CD14-positive monocyte (primary cell): ENCODE results near the gene TMC6. TPM values are rescaled to one million over a fixed set of nuclear protein-coding genes. Genes with fewer than 3 reads are reported as not detected.
A peak's percentile ranks its signal among the peaks of the same experiment; 100 is the strongest.

Source experiments
- DNase-seq, 3 donors: peaks; one replicate each; pipeline ENCODE4 v3.0.0-alpha.2; 2011 to 2022
- H2AFZ ChIP-seq: 2 replicates; pipeline ENCODE4 v1.6.0; 2012; ENCODE audit warnings: mild to moderate bottlenecking, low read depth, low read length, inconsistent platforms; ENCODE audit not compliant: insufficient read depth, poor library complexity, severe bottlenecking
- H3K27ac ChIP-seq, 2 donors: 1 replicate in 1 of 2; 2 replicates in 1 of 2; pipeline ENCODE4 v1.5.1; 2012 to 2013; ENCODE audit warnings: low read length in 2 of 2, control low read depth in 1 of 2, inconsistent platforms in 1 of 2, low read depth in 1 of 2, mild to moderate bottlenecking in 1 of 2
- H3K27me3 ChIP-seq, 2 donors: one replicate each; pipeline versions ENCODE4 v1.6.0 to v1.6.1; 2011 to 2013; ENCODE audit warnings: low read length in 2 of 2; ENCODE audit not compliant: control insufficient read depth in 2 of 2, insufficient read depth in 2 of 2
- H3K36me3 ChIP-seq, 2 donors: replicated peaks in 1 of 2; 1 replicate in 1 of 2; 2 replicates in 1 of 2; pipeline versions ENCODE4 v1.5.1 to v1.6.1; 2012 to 2013; ENCODE audit warnings: low read length in 2 of 2, control low read depth in 1 of 2, inconsistent platforms in 1 of 2, mild to moderate bottlenecking in 1 of 2; ENCODE audit not compliant: insufficient read depth in 2 of 2, control insufficient read depth in 1 of 2
- H3K4me1 ChIP-seq, 2 donors: 1 replicate in 1 of 2; 2 replicates in 1 of 2; pipeline versions ENCODE4 v1.5.1 to v1.6.1; 2012 to 2013; ENCODE audit warnings: low read length in 2 of 2, control low read depth in 1 of 2, inconsistent platforms in 1 of 2, mild to moderate bottlenecking in 1 of 2, moderate library complexity in 1 of 2; ENCODE audit not compliant: insufficient read depth in 2 of 2, control insufficient read depth in 1 of 2
- H3K4me2 ChIP-seq: replicated peaks from 2 replicates; pipeline ENCODE3; 2012; ENCODE audit warnings: low read length, moderate library complexity, mild to moderate bottlenecking; ENCODE audit not compliant: poor library complexity, severe bottlenecking; ENCODE audit errors: extremely low read depth
- H3K4me3 ChIP-seq, 3 experiments: fragments of 200-600 bp in 1 of 3; sonication (generic) in 1 of 3; replicated peaks in 1 of 3; 1 replicate in 2 of 3; 2 replicates in 1 of 3; pipeline ENCODE4 v1.5.1; 2011 to 2013; ENCODE audit warnings: low read length in 3 of 3, mild to moderate bottlenecking in 3 of 3, control low read depth in 2 of 3, low read depth in 2 of 3, inconsistent platforms in 1 of 3, moderate library complexity in 1 of 3
- H3K79me2 ChIP-seq: 2 replicates; pipeline ENCODE4 v1.6.0; 2012; ENCODE audit warnings: mild to moderate bottlenecking, control low read depth, inconsistent platforms, low read length, moderate library complexity; ENCODE audit not compliant: insufficient read depth
- H3K9ac ChIP-seq: 2 replicates; pipeline ENCODE4 v1.6.0; 2017; ENCODE audit warnings: low read length, mild to moderate bottlenecking; ENCODE audit not compliant: insufficient read depth, poor library complexity, severe bottlenecking
- H3K9me3 ChIP-seq, 2 donors: replicated peaks in 1 of 2; 1 replicate in 1 of 2; 2 replicates in 1 of 2; pipeline versions ENCODE4 v1.5.1 to v1.6.1; 2012 to 2013; ENCODE audit warnings: low read length in 2 of 2, control low read depth in 1 of 2; ENCODE audit not compliant: control insufficient read depth in 1 of 2, insufficient read depth in 1 of 2
- H4K20me1 ChIP-seq: 2 replicates; pipeline ENCODE4 v1.6.0; 2012; ENCODE audit warnings: mild to moderate bottlenecking, low read length, control low read depth, moderate library complexity; ENCODE audit not compliant: insufficient read depth
- H3K27ac Mint-ChIP-seq, 7 donors: one replicate each; pipeline ENCODE4 v1.8.0; 2020; ENCODE audit warnings: mild to moderate bottlenecking in 7 of 7, mixed read lengths in 7 of 7, moderate library complexity in 6 of 7, inconsistent platforms in 2 of 7
- H3K27me3 Mint-ChIP-seq, 3 donors: one replicate each; pipeline ENCODE4 v1.8.0; 2021 to 2022; ENCODE audit warnings: low read depth in 3 of 3, mild to moderate bottlenecking in 3 of 3, mixed read lengths in 3 of 3, moderate library complexity in 3 of 3, inconsistent platforms in 1 of 3
- H3K36me3 Mint-ChIP-seq, 2 donors: one replicate each; pipeline ENCODE4 v1.8.0; 2020; ENCODE audit warnings: mixed read lengths in 2 of 2, inconsistent platforms in 1 of 2, mild to moderate bottlenecking in 1 of 2
- H3K4me1 Mint-ChIP-seq: one replicate; pipeline ENCODE4 v1.8.0; 2020; ENCODE audit warnings: mild to moderate bottlenecking, mixed read lengths
- H3K4me3 Mint-ChIP-seq, 2 donors: one replicate each; pipeline ENCODE4 v1.8.0; 2020; ENCODE audit warnings: mild to moderate bottlenecking in 2 of 2, mixed read lengths in 2 of 2, moderate library complexity in 1 of 2
- H3K9me3 Mint-ChIP-seq, 7 donors: one replicate each; pipeline ENCODE4 v1.8.0; 2020 to 2022; ENCODE audit warnings: mixed read lengths in 7 of 7, mild to moderate bottlenecking in 6 of 7, moderate library complexity in 6 of 7, inconsistent platforms in 2 of 7
- WGBS: methylation state at CpG from one replicate; pipeline ENCODE4 v1.1.5; 2013; ENCODE audit warnings: missing lambda C conversion rate; ENCODE audit not compliant: insufficient coverage; 5-methylcytosine and 5-hydroxymethylcytosine counted together
- intact Hi-C, 2 donors: fragments of 100-400 bp; cut with micrococcal nuclease; formaldehyde crosslinking; loops; one replicate each; pipeline versions ENCODE4 v1.15.0 to v1.15.1; 2023
- polyA plus RNA-seq, 3 donors: library from polyadenylated mRNA; depleted of rRNA in 1 of 3; unstranded in 2 of 3; stranded (reverse) in 1 of 3; fragments of 300-500 nt in 2 of 3; fragments of >200 nt in 1 of 3; fragmentation: Illumina TruSeq in 2 of 3; gene quantifications; 1 replicate in 2 of 3; 2 replicates in 1 of 3; pipeline ENCODE4 v1.2.3, GENCODE V29; 2012 to 2021
- TF ChIP-seq, protein P1 (sequence below): fragments of 200-600 bp; IDR thresholded peaks from one replicate; pipeline ENCODE4 v1.8.0; 2022; ENCODE audit warnings: antibody characterized with exemption, mild to moderate bottlenecking

Gene TMC6
- polyA plus RNA-seq, 3 donors: 60.1 to 107 (median 79.2) TPM

DNA sequence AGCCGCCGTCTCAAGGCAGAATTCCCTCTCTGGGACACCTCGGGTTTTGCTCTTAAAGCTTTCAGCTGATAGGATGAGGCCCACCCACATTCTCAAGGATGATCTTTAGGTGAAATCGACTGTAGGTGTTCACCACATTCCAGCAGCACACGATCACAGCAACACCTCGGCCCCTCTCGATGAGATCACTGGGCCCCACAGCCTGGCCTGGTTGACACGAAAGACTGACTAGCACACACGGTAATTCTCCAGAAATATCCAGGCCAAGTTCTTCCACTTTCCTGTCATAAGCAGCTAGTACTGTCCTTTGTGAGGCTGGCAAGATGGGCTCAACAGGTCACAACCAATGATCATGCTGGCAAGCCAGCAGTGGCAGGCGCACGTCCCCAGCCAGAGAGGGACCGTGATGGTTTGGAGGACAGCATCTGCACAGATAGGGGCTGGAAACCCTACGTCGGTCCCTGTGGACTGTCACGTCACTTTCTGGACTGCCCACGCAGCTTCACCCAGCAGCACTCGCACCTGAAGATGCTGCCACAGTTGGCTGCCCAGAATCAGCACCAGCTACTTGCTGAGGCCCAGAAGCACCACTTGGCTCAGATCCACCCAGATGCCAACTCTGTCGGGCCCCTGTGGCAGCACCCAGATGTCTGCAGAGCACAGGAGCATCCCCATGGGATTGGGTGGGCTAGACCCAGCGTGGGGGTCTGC, 17.4 kb downstream of the TMC6 start:
- Histone ChIP-seq H3K9ac (no peak overlapping the region), H3K4me2 (no peak overlapping the region), H3K27ac (no peak overlapping the region), H3K27me3 (no peaks in the 10 kb centered on the region), H3K79me2 (no peaks in the 10 kb centered on the region), H3K4me3 (no peak overlapping the region), H3K9me3 (no peaks in the 10 kb centered on the region), H3K36me3 (peaks cover 61 to 78% of the 10 kb centered on the region in 2 donors), H3K4me1 (peaks cover 16 to 24% of the 10 kb centered on the region in 2 donors), H4K20me1 (peaks cover 79% of the 10 kb centered on the region), H2AFZ (no peak overlapping the region)
- peak overlapping the region in 2 of 7 donors; percentile 5 to 50 for H3K27ac Mint-ChIP-seq
- H3K36me3 Mint-ChIP-seq: peaks cover 63 to 87% of the 10 kb centered on the region in 2 donors
- TF ChIP-seq, protein P1, sequence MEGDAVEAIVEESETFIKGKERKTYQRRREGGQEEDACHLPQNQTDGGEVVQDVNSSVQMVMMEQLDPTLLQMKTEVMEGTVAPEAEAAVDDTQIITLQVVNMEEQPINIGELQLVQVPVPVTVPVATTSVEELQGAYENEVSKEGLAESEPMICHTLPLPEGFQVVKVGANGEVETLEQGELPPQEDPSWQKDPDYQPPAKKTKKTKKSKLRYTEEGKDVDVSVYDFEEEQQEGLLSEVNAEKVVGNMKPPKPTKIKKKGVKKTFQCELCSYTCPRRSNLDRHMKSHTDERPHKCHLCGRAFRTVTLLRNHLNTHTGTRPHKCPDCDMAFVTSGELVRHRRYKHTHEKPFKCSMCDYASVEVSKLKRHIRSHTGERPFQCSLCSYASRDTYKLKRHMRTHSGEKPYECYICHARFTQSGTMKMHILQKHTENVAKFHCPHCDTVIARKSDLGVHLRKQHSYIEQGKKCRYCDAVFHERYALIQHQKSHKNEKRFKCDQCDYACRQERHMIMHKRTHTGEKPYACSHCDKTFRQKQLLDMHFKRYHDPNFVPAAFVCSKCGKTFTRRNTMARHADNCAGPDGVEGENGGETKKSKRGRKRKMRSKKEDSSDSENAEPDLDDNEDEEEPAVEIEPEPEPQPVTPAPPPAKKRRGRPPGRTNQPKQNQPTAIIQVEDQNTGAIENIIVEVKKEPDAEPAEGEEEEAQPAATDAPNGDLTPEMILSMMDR: no peak
- H3K9me3 Mint-ChIP-seq: peaks cover 0 to 2% (median 0%) of the 10 kb centered on the region in 7 donors
- H3K27me3 Mint-ChIP-seq: peaks cover 0 to 5% (median 0%) of the 10 kb centered on the region in 3 donors
- DNase-seq: no peak
- H3K4me3 Mint-ChIP-seq: no peak overlapping the region
- peaks cover 26% of the 10 kb centered on the region for H3K4me1 Mint-ChIP-seq
- intact Hi-C loops: loop anchor here (5.0 to 10.0 kb wide), 3 partner anchors 61 to 314 kb away; no protein-coding TSS in a partner anchor
- WGBS: 98% methylated on average over 19 of the region's 19 CpGs

DNA sequence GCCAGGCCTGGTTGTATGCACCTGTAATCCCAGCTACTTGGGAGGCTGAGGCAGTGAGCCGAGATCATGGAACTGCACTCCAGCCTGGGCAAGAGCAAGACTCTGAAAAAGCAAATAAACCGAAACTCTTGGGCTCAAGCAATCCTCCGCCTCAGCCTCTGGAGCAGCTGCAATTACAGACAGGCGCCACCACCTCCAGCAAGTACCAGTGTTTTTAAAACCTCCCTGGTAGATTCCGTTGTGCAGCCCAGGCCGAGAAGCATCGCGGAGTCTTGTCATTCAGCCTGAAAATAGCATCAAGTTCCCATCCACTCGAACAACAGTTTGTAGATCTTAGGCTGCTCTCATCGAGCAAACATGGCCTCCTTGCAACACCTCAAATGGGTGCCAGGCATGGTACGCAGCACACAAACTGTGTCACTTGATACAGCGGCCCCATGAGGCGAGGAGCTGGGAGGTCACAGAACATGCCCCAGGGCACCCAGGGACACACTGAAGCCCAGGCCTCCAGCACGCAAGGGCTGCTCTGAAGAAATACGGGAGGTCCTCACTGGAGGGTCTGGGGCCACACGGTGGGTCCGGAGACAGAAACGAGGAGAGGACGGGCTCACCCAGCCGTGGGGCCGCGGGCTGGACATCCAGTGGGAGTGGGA, 18.1 kb downstream of the TMC6 start:
- Histone ChIP-seq H3K4me1 (peaks cover 16 to 24% of the 10 kb centered on the region in 2 donors), H3K79me2 (no peaks in the 10 kb centered on the region), H3K36me3 (peaks cover 61 to 78% of the 10 kb centered on the region in 2 donors), H4K20me1 (peaks cover 73% of the 10 kb centered on the region), H3K9me3 (no peaks in the 10 kb centered on the region), H3K27ac (no peak overlapping the region), H3K27me3 (no peaks in the 10 kb centered on the region), H2AFZ (no peak overlapping the region), H3K4me3 (no peak overlapping the region), H3K4me2 (no peak overlapping the region), H3K9ac (no peak overlapping the region)
- H3K4me1 Mint-ChIP-seq: peaks cover 26% of the 10 kb centered on the region
- TF ChIP-seq, protein P1: no peak
- H3K36me3 Mint-ChIP-seq: peaks cover 63 to 87% of the 10 kb centered on the region in 2 donors
- H3K9me3 Mint-ChIP-seq: peaks cover 0 to 2% (median 0%) of the 10 kb centered on the region in 7 donors
- 95% methylated on average over 22 of the region's 22 CpGs for WGBS
- no peak overlapping the region for H3K27ac Mint-ChIP-seq
- DNase-seq: no peak
- H3K27me3 Mint-ChIP-seq: peaks cover 0 to 5% (median 0%) of the 10 kb centered on the region in 3 donors
- intact Hi-C loops: loop anchor here (5.0 to 10.0 kb wide), 3 partner anchors 62 to 314 kb away; no protein-coding TSS in a partner anchor
- no peak overlapping the region for H3K4me3 Mint-ChIP-seq
